ENCODE data around the gene PTEN.

- TF ChIP-seq, protein P1, sequence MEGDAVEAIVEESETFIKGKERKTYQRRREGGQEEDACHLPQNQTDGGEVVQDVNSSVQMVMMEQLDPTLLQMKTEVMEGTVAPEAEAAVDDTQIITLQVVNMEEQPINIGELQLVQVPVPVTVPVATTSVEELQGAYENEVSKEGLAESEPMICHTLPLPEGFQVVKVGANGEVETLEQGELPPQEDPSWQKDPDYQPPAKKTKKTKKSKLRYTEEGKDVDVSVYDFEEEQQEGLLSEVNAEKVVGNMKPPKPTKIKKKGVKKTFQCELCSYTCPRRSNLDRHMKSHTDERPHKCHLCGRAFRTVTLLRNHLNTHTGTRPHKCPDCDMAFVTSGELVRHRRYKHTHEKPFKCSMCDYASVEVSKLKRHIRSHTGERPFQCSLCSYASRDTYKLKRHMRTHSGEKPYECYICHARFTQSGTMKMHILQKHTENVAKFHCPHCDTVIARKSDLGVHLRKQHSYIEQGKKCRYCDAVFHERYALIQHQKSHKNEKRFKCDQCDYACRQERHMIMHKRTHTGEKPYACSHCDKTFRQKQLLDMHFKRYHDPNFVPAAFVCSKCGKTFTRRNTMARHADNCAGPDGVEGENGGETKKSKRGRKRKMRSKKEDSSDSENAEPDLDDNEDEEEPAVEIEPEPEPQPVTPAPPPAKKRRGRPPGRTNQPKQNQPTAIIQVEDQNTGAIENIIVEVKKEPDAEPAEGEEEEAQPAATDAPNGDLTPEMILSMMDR (IDR thresholded peaks at IDR 0.05), result no peak
- no peak for TF ChIP-seq POLR2A (IDR thresholded peaks at IDR 0.05)
Observed at GRCh38 chr10:87940210-87940609, 76.8 kb downstream of the PTEN start.

All from sigmoid colon (tissue), 3 donors.